GM23338 (cell line): ENCODE results near the gene PKNOX2. TPM values are rescaled to one million over a fixed set of nuclear protein-coding genes. Genes with fewer than 3 reads are reported as not detected.

Experiments
- ATAC-seq: fragments of 200-7000 bp; cut with Tn5 transposase; 3 replicates; pipeline ENCODE4 v1.9.1; 2020
- DNase-seq: peaks from one replicate; pipeline ENCODE4 v3.0.0-alpha.2; 2015; ENCODE audit warnings: low spot score
- H2AFZ ChIP-seq: fragments of 200-600 bp; sonication (generic); 2 replicates; pipeline ENCODE4 v1.8.0; 2016; ENCODE audit warnings: antibody characterized with exemption, mild to moderate bottlenecking, moderate library complexity
- H3F3A ChIP-seq: fragments of 200-600 bp; sonication (generic); replicated peaks from 2 replicates; pipeline ENCODE4 v1.8.0; 2017; ENCODE audit warnings: antibody characterized with exemption, mixed run types, low read depth
- H3K27ac ChIP-seq: fragments of 200-600 bp; sonication (generic); 2 replicates; pipeline ENCODE4 v1.6.1; 2016; ENCODE audit warnings: low read depth
- H3K27me3 ChIP-seq: fragments of 200-600 bp; sonication (generic); 2 replicates; pipeline ENCODE4 v1.8.0; 2016; ENCODE audit warnings: mild to moderate bottlenecking, mixed run types, moderate library complexity; ENCODE audit not compliant: insufficient read depth
- H3K36me3 ChIP-seq: fragments of 200-600 bp; sonication (generic); 2 replicates; pipeline ENCODE4 v1.8.0; 2016; ENCODE audit warnings: mild to moderate bottlenecking; ENCODE audit not compliant: insufficient read depth
- H3K4me1 ChIP-seq: fragments of 200-600 bp; sonication (generic); 2 replicates; pipeline ENCODE4 v1.8.0; 2016; ENCODE audit warnings: mild to moderate bottlenecking, moderate library complexity; ENCODE audit not compliant: insufficient read depth
- H3K4me2 ChIP-seq: fragments of 200-600 bp; sonication (generic); 2 replicates; pipeline ENCODE4 v1.7.1; 2017; ENCODE audit warnings: mixed run types
- H3K4me3 ChIP-seq: fragments of 200-600 bp; sonication (generic); 2 replicates; pipeline ENCODE4 v1.6.1; 2016; ENCODE audit warnings: mixed run types
- H3K79me2 ChIP-seq: fragments of 200-600 bp; sonication (generic); replicated peaks from 2 replicates; pipeline ENCODE4 v1.8.0; 2017; ENCODE audit warnings: mild to moderate bottlenecking; ENCODE audit not compliant: insufficient read depth
- H3K9me2 ChIP-seq: fragments of 200-600 bp; sonication (generic); 2 replicates; pipeline ENCODE4 v1.8.0; 2017; ENCODE audit not compliant: insufficient read depth
- H4K20me1 ChIP-seq: fragments of 200-600 bp; sonication (generic); replicated peaks from 2 replicates; pipeline ENCODE4 v1.8.0; 2017; ENCODE audit warnings: mild to moderate bottlenecking; ENCODE audit not compliant: insufficient read depth
- H3K27ac Mint-ChIP-seq: 2 replicates; pipeline ENCODE4 v1.8.0; 2020; ENCODE audit warnings: inconsistent platforms, mild to moderate bottlenecking, moderate library complexity, mixed read lengths
- H3K27me3 Mint-ChIP-seq: 3 replicates; pipeline ENCODE4 v1.8.0; 2022; ENCODE audit warnings: low read depth, mild to moderate bottlenecking, moderate library complexity, mixed read lengths, inconsistent platforms; ENCODE audit not compliant: insufficient read depth, poor library complexity
- H3K36me3 Mint-ChIP-seq: 3 replicates; pipeline ENCODE4 v1.8.0; 2021; ENCODE audit warnings: low read depth, mild to moderate bottlenecking, inconsistent platforms, moderate library complexity, mixed read lengths
- H3K4me1 Mint-ChIP-seq: 3 replicates; pipeline ENCODE4 v1.8.0; 2020; ENCODE audit warnings: mild to moderate bottlenecking, inconsistent platforms, mixed read lengths
- H3K4me3 Mint-ChIP-seq: 3 replicates; pipeline ENCODE4 v1.8.0; 2021; ENCODE audit warnings: moderate library complexity, mild to moderate bottlenecking, inconsistent platforms, mixed read lengths
- H3K9me3 Mint-ChIP-seq: 3 replicates; pipeline ENCODE4 v1.8.0; 2020; ENCODE audit warnings: moderate library complexity, mild to moderate bottlenecking, inconsistent platforms, mixed read lengths
- CREB1 ChIP-seq: fragments of 250-450 bp; sonication (Bioruptor Pico); IDR thresholded peaks from 2 replicates; pipeline ENCODE4 v1.5.0; 2020; ENCODE audit warnings: low read depth, mild to moderate bottlenecking, moderate library complexity
- EZH2 ChIP-seq: fragments of 200-600 bp; sonication (generic); IDR thresholded peaks from one replicate; pipeline ENCODE4 v1.8.0; 2017; ENCODE audit warnings: antibody characterized with exemption, mild to moderate bottlenecking, low read depth; ENCODE audit not compliant: unreplicated experiment
- EZH2phosphoT487 ChIP-seq: fragments of 200-600 bp; sonication (generic); IDR thresholded peaks from one replicate; pipeline ENCODE4 v1.8.1; 2018; ENCODE audit warnings: antibody characterized with exemption; ENCODE audit not compliant: unreplicated experiment
- JUNB ChIP-seq: IDR thresholded peaks from one replicate; pipeline ENCODE4 v1.6.1; 2016; ENCODE audit warnings: antibody characterized with exemption; ENCODE audit not compliant: unreplicated experiment
- NANOG ChIP-seq: IDR thresholded peaks from 2 replicates; pipeline ENCODE4 v1.6.1; 2016; ENCODE audit warnings: antibody characterized with exemption, borderline replicate concordance
- POLR2AphosphoS5 ChIP-seq: IDR thresholded peaks from 2 replicates; pipeline ENCODE4 v1.6.1; 2016; ENCODE audit warnings: antibody characterized with exemption, low read depth
- STAT1 ChIP-seq: IDR thresholded peaks from one replicate; pipeline ENCODE4 v1.6.1; 2016; ENCODE audit warnings: antibody characterized with exemption; ENCODE audit not compliant: unreplicated experiment
- ZNF114 ChIP-seq: fragments of 250-450 bp; sonication (Bioruptor Pico); IDR thresholded peaks from 2 replicates; pipeline ENCODE4 v1.5.0; 2020; ENCODE audit warnings: mild to moderate bottlenecking, moderate library complexity
- ZNF331 ChIP-seq: fragments of 250-450 bp; sonication (Bioruptor Pico); IDR thresholded peaks from 2 replicates; pipeline ENCODE4 v1.5.0; 2020; ENCODE audit warnings: low read depth, mild to moderate bottlenecking, moderate library complexity
- polyA plus RNA-seq: library from polyadenylated mRNA; unstranded; fragments of >200 nt; fragmentation: Nextera tagmentation; extraction: Ambion mirVana; gene quantifications from 2 replicates; pipeline ENCODE4 v1.2.1, GENCODE V29; 2016
- total RNA-seq: library from RNA; depleted of rRNA; stranded (reverse); fragments of >200 nt; shearing (Covaris generic); gene quantifications from 2 replicates; pipeline ENCODE4 v1.2.3, GENCODE V29; 2014
- TF ChIP-seq, protein P1 (sequence below): fragments of 250-450 bp; sonication (Bioruptor Pico); IDR thresholded peaks from 2 replicates; pipeline ENCODE4 v1.5.0; 2020; ENCODE audit warnings: mild to moderate bottlenecking, moderate library complexity
- TF ChIP-seq, protein P2 (sequence below): IDR thresholded peaks from 2 replicates; pipeline ENCODE4 v1.6.1; 2016; ENCODE audit warnings: antibody characterized with exemption
- TF ChIP-seq, protein P3 (sequence below), 2 experiments: fragments of 200-600 bp in 1 of 2; sonication (generic) in 1 of 2; conservative IDR thresholded peaks; 2 replicates each; pipeline versions ENCODE4 v1.5.1 to v1.6.1; 2016 to 2017; ENCODE audit warnings: antibody characterized with exemption in 2 of 2, low read depth in 2 of 2, mild to moderate bottlenecking in 2 of 2, moderate library complexity in 1 of 2

The PKNOX2 gene
- total and polyA plus RNA-seq, 2 experiments from 2014 or later = 0.42 to 0.83 TPM

DNA sequence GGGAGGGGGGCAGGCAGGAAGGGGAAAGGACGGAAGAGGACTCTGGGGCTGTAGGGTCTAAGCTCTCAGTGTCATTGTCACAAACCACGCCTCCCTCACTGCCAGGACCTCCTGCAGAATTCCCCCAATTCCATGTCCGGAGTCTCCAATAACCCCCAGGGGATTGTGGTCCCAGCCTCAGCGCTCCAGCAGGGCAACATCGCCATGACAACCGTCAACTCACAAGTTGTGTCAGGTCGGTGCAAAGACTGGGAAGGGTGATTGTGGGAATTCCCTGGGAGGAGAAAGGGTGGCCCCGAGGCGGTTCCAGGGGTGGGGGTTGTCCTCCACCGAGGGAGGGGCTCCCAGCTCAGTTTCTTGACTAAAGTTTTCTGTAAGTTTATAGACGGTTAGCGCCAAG is 245.5 kb downstream of the PKNOX2 start (continued):
- TF ChIP-seq, protein P1, sequence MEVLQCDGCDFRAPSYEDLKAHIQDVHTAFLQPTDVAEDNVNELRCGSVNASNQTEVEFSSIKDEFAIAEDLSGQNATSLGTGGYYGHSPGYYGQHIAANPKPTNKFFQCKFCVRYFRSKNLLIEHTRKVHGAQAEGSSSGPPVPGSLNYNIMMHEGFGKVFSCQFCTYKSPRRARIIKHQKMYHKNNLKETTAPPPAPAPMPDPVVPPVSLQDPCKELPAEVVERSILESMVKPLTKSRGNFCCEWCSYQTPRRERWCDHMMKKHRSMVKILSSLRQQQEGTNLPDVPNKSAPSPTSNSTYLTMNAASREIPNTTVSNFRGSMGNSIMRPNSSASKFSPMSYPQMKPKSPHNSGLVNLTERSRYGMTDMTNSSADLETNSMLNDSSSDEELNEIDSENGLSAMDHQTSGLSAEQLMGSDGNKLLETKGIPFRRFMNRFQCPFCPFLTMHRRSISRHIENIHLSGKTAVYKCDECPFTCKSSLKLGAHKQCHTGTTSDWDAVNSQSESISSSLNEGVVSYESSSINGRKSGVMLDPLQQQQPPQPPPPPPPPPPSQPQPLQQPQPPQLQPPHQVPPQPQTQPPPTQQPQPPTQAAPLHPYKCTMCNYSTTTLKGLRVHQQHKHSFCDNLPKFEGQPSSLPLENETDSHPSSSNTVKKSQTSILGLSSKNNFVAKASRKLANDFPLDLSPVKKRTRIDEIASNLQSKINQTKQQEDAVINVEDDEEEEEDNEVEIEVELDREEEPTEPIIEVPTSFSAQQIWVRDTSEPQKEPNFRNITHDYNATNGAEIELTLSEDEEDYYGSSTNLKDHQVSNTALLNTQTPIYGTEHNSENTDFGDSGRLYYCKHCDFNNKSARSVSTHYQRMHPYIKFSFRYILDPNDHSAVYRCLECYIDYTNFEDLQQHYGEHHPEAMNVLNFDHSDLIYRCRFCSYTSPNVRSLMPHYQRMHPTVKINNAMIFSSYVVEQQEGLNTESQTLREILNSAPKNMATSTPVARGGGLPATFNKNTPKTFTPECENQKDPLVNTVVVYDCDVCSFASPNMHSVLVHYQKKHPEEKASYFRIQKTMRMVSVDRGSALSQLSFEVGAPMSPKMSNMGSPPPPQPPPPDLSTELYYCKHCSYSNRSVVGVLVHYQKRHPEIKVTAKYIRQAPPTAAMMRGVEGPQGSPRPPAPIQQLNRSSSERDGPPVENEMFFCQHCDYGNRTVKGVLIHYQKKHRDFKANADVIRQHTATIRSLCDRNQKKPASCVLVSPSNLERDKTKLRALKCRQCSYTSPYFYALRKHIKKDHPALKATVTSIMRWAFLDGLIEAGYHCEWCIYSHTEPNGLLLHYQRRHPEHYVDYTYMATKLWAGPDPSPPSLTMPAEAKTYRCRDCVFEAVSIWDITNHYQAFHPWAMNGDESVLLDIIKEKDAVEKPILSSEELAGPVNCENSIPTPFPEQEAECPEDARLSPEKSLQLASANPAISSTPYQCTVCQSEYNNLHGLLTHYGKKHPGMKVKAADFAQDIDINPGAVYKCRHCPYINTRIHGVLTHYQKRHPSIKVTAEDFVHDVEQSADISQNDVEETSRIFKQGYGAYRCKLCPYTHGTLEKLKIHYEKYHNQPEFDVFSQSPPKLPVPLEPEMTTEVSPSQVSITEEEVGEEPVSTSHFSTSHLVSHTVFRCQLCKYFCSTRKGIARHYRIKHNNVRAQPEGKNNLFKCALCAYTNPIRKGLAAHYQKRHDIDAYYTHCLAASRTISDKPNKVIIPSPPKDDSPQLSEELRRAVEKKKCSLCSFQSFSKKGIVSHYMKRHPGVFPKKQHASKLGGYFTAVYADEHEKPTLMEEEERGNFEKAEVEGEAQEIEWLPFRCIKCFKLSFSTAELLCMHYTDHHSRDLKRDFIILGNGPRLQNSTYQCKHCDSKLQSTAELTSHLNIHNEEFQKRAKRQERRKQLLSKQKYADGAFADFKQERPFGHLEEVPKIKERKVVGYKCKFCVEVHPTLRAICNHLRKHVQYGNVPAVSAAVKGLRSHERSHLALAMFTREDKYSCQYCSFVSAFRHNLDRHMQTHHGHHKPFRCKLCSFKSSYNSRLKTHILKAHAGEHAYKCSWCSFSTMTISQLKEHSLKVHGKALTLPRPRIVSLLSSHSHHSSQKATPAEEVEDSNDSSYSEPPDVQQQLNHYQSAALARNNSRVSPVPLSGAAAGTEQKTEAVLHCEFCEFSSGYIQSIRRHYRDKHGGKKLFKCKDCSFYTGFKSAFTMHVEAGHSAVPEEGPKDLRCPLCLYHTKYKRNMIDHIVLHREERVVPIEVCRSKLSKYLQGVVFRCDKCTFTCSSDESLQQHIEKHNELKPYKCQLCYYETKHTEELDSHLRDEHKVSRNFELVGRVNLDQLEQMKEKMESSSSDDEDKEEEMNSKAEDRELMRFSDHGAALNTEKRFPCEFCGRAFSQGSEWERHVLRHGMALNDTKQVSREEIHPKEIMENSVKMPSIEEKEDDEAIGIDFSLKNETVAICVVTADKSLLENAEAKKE (CRISPR knock-in tag) = no peak
- TF ChIP-seq, protein P2, sequence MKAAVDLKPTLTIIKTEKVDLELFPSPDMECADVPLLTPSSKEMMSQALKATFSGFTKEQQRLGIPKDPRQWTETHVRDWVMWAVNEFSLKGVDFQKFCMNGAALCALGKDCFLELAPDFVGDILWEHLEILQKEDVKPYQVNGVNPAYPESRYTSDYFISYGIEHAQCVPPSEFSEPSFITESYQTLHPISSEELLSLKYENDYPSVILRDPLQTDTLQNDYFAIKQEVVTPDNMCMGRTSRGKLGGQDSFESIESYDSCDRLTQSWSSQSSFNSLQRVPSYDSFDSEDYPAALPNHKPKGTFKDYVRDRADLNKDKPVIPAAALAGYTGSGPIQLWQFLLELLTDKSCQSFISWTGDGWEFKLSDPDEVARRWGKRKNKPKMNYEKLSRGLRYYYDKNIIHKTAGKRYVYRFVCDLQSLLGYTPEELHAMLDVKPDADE = no peak
- TF ChIP-seq EZH2phosphoT487 (no peak), POLR2AphosphoS5 (no peak), JUNB (no peak), ZNF114 (no peak), NANOG (no peak)
- TF ChIP-seq, protein P3, sequence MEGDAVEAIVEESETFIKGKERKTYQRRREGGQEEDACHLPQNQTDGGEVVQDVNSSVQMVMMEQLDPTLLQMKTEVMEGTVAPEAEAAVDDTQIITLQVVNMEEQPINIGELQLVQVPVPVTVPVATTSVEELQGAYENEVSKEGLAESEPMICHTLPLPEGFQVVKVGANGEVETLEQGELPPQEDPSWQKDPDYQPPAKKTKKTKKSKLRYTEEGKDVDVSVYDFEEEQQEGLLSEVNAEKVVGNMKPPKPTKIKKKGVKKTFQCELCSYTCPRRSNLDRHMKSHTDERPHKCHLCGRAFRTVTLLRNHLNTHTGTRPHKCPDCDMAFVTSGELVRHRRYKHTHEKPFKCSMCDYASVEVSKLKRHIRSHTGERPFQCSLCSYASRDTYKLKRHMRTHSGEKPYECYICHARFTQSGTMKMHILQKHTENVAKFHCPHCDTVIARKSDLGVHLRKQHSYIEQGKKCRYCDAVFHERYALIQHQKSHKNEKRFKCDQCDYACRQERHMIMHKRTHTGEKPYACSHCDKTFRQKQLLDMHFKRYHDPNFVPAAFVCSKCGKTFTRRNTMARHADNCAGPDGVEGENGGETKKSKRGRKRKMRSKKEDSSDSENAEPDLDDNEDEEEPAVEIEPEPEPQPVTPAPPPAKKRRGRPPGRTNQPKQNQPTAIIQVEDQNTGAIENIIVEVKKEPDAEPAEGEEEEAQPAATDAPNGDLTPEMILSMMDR (conservative IDR thresholded peaks at IDR 0.05; ENCODE audit: low read depth in 2 of 2) = no peak

DNA sequence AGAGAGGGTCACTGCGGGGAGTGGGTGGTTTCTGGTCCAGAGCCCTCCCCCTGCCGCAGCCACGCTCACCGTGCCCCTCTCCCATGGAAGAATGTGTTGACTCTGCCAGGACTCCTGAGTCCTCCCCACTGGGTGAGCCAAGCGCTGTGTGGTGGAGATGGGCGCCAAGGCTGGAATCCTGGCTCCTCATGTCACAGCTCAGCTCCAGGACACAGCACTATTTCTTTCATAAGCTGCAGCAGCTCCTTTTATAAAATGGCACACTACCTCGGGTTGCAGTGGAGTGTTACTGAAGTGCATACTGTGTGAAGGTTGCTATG is 247.6 kb downstream of the PKNOX2 start:
- Mint-ChIP-seq H3K27me3 (peaks cover 5% of the 10 kb centered on the region), H3K9me3 (no peaks in the 10 kb centered on the region), H3K4me1 (peaks cover 23% of the 10 kb centered on the region), H3K27ac (no peak overlapping the region), H3K4me3 (no peak overlapping the region), H3K36me3 (no peaks in the 10 kb centered on the region)
- Histone ChIP-seq H4K20me1 (no peaks in the 10 kb centered on the region), H3K4me1 (no peaks in the 10 kb centered on the region; the same call in 1 of the 2 replicates), H3K36me3 (no peaks in the 10 kb centered on the region), H3K27ac (no peak overlapping the region), H3K79me2 (no peaks in the 10 kb centered on the region), H3K4me3 (no peak overlapping the region), H3K27me3 (no peaks in the 10 kb centered on the region), H2AFZ (no peak overlapping the region), H3F3A (no peaks in the 10 kb centered on the region), H3K4me2 (no peak overlapping the region), H3K9me2 (no peaks in the 10 kb centered on the region)
- ATAC-seq (no peak), DNase-seq (no peak)
- TF ChIP-seq EZH2 (no peak), JUNB (no peak), POLR2AphosphoS5 (no peak), STAT1 (no peak), ZNF331 (CRISPR knock-in tag) (no peak), CREB1 (CRISPR knock-in tag) (no peak), ZNF114 (no peak), NANOG (no peak), EZH2phosphoT487 (no peak)
- TF ChIP-seq, protein P3 (conservative IDR thresholded peaks at IDR 0.05; ENCODE audit: low read depth in 2 of 2) = no peak
